GM12874 (cell line): Measurements from ENCODE around the gene CCDC89.

Experiments
- TF ChIP-seq, protein P1 (sequence below): IDR thresholded peaks from 2 replicates; pipeline ENCODE4 v1.5.1; 2011; ENCODE audit warnings: low read depth, mild to moderate bottlenecking, control low read depth, low read length, moderate library complexity; ENCODE audit not compliant: insufficient read depth

CCDC89 gene

DNA sequence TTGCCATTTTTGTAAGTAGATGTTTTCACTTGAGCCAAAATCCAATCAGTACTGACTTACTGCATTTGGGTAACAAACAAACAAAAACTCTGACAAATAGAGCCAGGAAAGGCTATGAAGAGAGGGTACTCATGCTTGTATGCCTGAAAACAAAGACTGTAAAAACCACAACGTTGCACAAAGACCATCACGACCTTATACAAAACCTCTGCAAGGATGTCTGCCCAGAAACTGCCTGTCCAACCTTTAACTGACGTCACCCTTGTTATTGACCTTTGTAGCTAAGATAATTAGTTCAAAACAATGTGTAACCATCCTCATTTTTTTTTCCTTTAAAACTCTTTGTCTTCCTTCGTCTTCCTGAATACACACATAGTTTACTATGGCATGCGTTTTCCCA, 20.3 kb downstream of the CCDC89 start:
- TF ChIP-seq, protein P1, sequence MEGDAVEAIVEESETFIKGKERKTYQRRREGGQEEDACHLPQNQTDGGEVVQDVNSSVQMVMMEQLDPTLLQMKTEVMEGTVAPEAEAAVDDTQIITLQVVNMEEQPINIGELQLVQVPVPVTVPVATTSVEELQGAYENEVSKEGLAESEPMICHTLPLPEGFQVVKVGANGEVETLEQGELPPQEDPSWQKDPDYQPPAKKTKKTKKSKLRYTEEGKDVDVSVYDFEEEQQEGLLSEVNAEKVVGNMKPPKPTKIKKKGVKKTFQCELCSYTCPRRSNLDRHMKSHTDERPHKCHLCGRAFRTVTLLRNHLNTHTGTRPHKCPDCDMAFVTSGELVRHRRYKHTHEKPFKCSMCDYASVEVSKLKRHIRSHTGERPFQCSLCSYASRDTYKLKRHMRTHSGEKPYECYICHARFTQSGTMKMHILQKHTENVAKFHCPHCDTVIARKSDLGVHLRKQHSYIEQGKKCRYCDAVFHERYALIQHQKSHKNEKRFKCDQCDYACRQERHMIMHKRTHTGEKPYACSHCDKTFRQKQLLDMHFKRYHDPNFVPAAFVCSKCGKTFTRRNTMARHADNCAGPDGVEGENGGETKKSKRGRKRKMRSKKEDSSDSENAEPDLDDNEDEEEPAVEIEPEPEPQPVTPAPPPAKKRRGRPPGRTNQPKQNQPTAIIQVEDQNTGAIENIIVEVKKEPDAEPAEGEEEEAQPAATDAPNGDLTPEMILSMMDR: no peak

DNA sequence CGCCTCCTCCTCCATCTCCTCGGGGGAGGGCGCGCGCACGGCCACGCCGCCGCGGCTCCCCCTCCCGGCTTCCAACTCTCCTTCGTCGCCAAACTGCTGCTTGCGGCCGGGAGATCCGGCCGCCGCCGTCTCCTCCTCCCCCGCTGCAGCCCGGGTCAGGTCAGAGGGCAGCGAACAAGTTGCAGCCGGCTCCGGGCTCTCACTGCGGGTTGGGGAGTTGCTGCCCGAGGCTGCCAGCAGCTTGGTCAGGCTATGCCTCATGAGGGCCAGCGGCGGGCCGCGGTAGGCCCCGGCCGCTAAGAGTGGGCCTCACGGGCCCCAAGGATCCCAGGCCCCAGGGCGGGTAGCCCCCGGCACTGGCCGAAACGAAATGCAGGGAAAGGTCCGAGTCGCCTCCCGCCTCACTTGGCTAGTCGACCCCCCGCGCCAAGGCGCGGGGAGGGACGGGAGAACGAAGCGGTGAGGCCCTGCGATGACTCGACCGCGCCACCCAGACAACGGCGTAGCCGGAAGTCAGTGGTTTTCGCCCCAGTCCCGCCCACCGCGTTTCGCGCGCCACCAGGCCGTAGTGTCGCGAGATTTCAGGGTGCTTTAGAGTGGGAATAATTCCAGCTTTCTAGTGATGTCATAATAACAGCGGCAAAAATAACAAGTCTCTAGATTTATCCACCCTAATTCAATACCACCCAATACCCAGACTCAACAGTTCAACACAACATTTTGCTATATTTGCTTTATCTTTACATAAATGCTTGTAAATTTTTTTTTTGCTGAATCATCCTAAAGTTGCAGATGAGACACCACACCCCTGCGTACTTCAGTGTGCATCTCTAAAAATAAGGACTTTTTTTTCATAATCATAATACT, 21.1 kb downstream of the CCDC89 start, which contains the start of gene CREBZF:
TSS of gene CREBZF (minus strand) at position 515 of the 867 bp plus-strand sequence. CDS start at position 261, 254 bp downstream.
- TF ChIP-seq, protein P1: no peak

GRCh38 chr11:85663753-85664614, 22.0 kb downstream of the CCDC89 start:
- TF ChIP-seq, protein P1: peak; percentile 74

GRCh38 chr11:85663080-85663752, 22.8 kb downstream of the CCDC89 start:
- TF ChIP-seq, protein P1: no peak

DNA sequence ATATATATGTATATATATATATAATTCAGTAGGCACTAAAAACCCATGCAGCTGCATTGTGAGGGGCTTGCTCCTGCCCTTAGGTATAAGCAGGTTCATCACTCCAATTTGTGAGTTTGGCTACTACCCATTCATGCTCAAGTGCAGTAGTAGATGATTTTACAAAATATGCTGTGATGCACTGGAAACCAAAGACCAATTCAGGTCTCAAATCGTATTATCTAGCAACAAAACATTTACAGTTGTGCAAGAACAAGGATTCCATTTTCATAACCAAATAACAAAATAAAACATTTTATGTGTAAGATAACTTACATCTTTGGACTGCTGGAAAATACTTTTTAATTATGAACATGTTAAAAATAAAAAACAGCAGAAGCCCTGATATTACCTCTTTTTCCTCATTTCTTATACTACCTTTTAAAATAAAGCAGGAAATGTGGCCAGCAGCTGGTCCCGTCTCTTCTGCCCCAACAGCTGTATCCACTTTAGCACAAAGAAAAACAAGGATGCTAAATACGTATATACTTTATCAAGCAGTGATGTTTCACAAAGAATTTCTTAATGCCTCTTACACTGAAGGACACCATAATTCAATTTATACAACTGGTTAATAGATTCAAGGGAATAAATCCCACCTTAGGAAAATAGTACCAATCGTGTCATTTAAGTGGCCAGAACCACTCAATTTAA, 23.9 kb downstream of the CCDC89 start:
- TF ChIP-seq, protein P1: no peak

- TF ChIP-seq, protein P1: no peak
Observed at GRCh38 chr11:85658180-85658579, 27.8 kb downstream of the CCDC89 start.

GRCh38 chr11:85656777-85657176, 29.2 kb downstream of the CCDC89 start:
- TF ChIP-seq, protein P1: no peak
